T-cell (primary cell): ENCODE measurements around the gene DMP1. TPM values are rescaled to one million over a fixed set of nuclear protein-coding genes. Genes with fewer than 3 reads are reported as not detected.

ENCODE experiments used
- total RNA-seq, 35 experiments: library from RNA in 6 of 35; stranded (reverse) in 6 of 35; fragments of 120-200 nt in 1 of 35; gene quantifications; one replicate each; pipeline versions ENCODE4 v1.2.1 to v1.2.4 and lab custom pipeline; 2013 to 2026

Gene DMP1
- total RNA-seq, 5 donors from 2014 or later (not counting 1 experiment from before 2014, with no cell fraction given), result not detected

Other genes starting within 250 kb of the DMP1 start
- 10 to 100 TPM; 10.1 to 18.0 (median 13.9) TPM for gene NUDT9, start 227.7 kb upstream of the DMP1 start, total RNA-seq
- 1 to 10 TPM in 1 of 5 donors, under 1 TPM in 2, not detected in 2; 0.70 to 1.5 (median 0.99) TPM for gene SPARCL1, start 120.9 kb upstream of the DMP1 start, total RNA-seq
- gene DSPP, start 41.8 kb upstream of the DMP1 start, total RNA-seq, result not detected
- not detected for gene IBSP, start 149.3 kb downstream of the DMP1 start, total RNA-seq
- not detected for gene MEPE, start 182.7 kb downstream of the DMP1 start, total RNA-seq